Activated CD8-positive, alpha-beta T cell treated with anti-CD3 and anti-CD28 coated beads for 36 hours (primary cell): ENCODE results near the gene LRRC17. TPM values are rescaled to one million over a fixed set of nuclear protein-coding genes. Genes with fewer than 3 reads are reported as not detected.
"Not testable (repeated sequence)": the region's sequence is repeated elsewhere in the genome, so short reads cannot be mapped to it uniquely, and the experiment has no call there.

Source experiments
- ATAC-seq: fragments of 200-7000 bp; cut with Tn5 transposase; one replicate; pipeline ENCODE4 v1.10.0; 2021; ENCODE audit warnings: mild to moderate bottlenecking, moderate library complexity
- CTCF ChIA-PET: fragments of 350-600 bp; sonication (Branson Sonifier 250); formaldehyde crosslinking; loops from one replicate; lab custom pipeline; 2021; ENCODE audit warnings: antibody characterized with exemption; lab: Charles Lee
- POLR2A ChIA-PET: fragments of 350-600 bp; sonication (Branson Sonifier 250); formaldehyde crosslinking; loops from one replicate; lab custom pipeline; 2021; ENCODE audit warnings: antibody characterized with exemption; lab: Charles Lee
- DNase-seq: peaks from one replicate; pipeline ENCODE4 v3.0.0-alpha.2; 2020
- H3K27ac Mint-ChIP-seq: one replicate; pipeline ENCODE4 v1.8.0; 2021; ENCODE audit warnings: mild to moderate bottlenecking, mixed read lengths
- H3K27me3 Mint-ChIP-seq: one replicate; pipeline ENCODE4 v1.8.0; 2021; ENCODE audit warnings: mixed read lengths
- H3K36me3 Mint-ChIP-seq: one replicate; pipeline ENCODE4 v1.8.0; 2021; ENCODE audit warnings: low read depth, mixed read lengths
- H3K4me1 Mint-ChIP-seq: one replicate; pipeline ENCODE4 v1.8.0; 2021; ENCODE audit warnings: low read depth, mixed read lengths
- H3K4me3 Mint-ChIP-seq: one replicate; pipeline ENCODE4 v1.8.0; 2021; ENCODE audit warnings: mild to moderate bottlenecking, moderate library complexity, mixed read lengths
- H3K9me3 Mint-ChIP-seq: one replicate; pipeline ENCODE4 v1.8.0; 2021; ENCODE audit warnings: mixed read lengths
- CTCF ChIP-seq: fragments of 200-600 bp; IDR thresholded peaks from one replicate; pipeline ENCODE4 v1.8.0; 2022; ENCODE audit warnings: antibody characterized with exemption, mild to moderate bottlenecking
- intact Hi-C: fragments of 100-400 bp; cut with micrococcal nuclease; formaldehyde crosslinking; loops from one replicate; pipeline ENCODE4 v1.10.0; 2022
- total RNA-seq, 2 experiments: library from RNA; stranded (reverse); gene quantifications; one replicate each; pipeline ENCODE4 v1.2.3, GENCODE V29; 2021

Gene LRRC17
- total RNA-seq, 2 experiments from 2014 or later, result not detected

- H3K4me1 Mint-ChIP-seq, result no peaks in the 10 kb centered on the region
- intact Hi-C loops, result no loop called here
- DNase-seq (no peak), ATAC-seq (no peak)
- no peak overlapping the region for H3K4me3 Mint-ChIP-seq
- CTCF ChIA-PET, result no interaction called here
- POLR2A ChIA-PET, result no interaction called here
- H3K27ac Mint-ChIP-seq, result no peak overlapping the region
- H3K27me3 Mint-ChIP-seq, result no peaks in the 10 kb centered on the region
- no peaks in the 10 kb centered on the region for H3K36me3 Mint-ChIP-seq
- no peak for TF ChIP-seq CTCF
- H3K9me3 Mint-ChIP-seq, result no peaks in the 10 kb centered on the region
Observed at GRCh38 chr7:102897211-102897631, 15.6 kb upstream of the LRRC17 start.

- no peaks in the 10 kb centered on the region for H3K4me1 Mint-ChIP-seq
- DNase-seq, result no peak
- H3K27ac Mint-ChIP-seq, result no peak overlapping the region
- H3K36me3 Mint-ChIP-seq, result no peaks in the 10 kb centered on the region
- no peak for TF ChIP-seq CTCF
- ATAC-seq, result no peak
- no peaks in the 10 kb centered on the region for H3K9me3 Mint-ChIP-seq
- intact Hi-C loops, result no loop called here
- POLR2A ChIA-PET, result no interaction called here
- H3K27me3 Mint-ChIP-seq, result no peaks in the 10 kb centered on the region
- H3K4me3 Mint-ChIP-seq, result no peak overlapping the region
- CTCF ChIA-PET, result no interaction called here
Observed at GRCh38 chr7:102897856-102898531, 14.8 kb upstream of the LRRC17 start.

GRCh38 chr7:102898532-102898859 lies 14.3 kb upstream of the LRRC17 start:
- no peak for DNase-seq
- no peak for ATAC-seq
- Mint-ChIP-seq H3K9me3 (peaks cover under 1% of the 10 kb centered on the region), H3K36me3 (no peaks in the 10 kb centered on the region), H3K27me3 (no peaks in the 10 kb centered on the region), H3K4me1 (no peaks in the 10 kb centered on the region), H3K4me3 (no peak overlapping the region), H3K27ac (no peak overlapping the region)
- no peak for TF ChIP-seq CTCF
- ChIA-PET CTCF (no interaction called here), POLR2A (no interaction called here)
- intact Hi-C loops, result no loop called here

- H3K36me3 Mint-ChIP-seq, intact Hi-C loops, H3K27ac Mint-ChIP-seq, H3K4me3 Mint-ChIP-seq, DNase-seq, POLR2A ChIA-PET, H3K4me1 Mint-ChIP-seq, H3K9me3 Mint-ChIP-seq, ATAC-seq, H3K27me3 Mint-ChIP-seq: not testable (repeated sequence)
- CTCF ChIA-PET, result interaction anchor here (1.2 kb wide), 1 partner anchor 12 kb away, joined by 3 read pairs; no protein-coding TSS in a partner anchor
Observed at GRCh38 chr7:102902052-102902451, 10.7 kb upstream of the LRRC17 start.

GRCh38 chr7:102903576-102903975 lies 9.2 kb upstream of the LRRC17 start:
- intact Hi-C loops, H3K9me3 Mint-ChIP-seq, DNase-seq, ATAC-seq, H3K27me3 Mint-ChIP-seq, CTCF ChIA-PET, H3K36me3 Mint-ChIP-seq, H3K4me1 Mint-ChIP-seq, POLR2A ChIA-PET, H3K4me3 Mint-ChIP-seq, H3K27ac Mint-ChIP-seq: not testable (repeated sequence)

GRCh38 chr7:102908676-102909075 lies 4.1 kb upstream of the LRRC17 start:
- no peak for DNase-seq
- H3K27me3 Mint-ChIP-seq, result no peaks in the 10 kb centered on the region
- ChIA-PET POLR2A (interaction anchor here (0.8 kb wide), 1 partner anchor 166 kb away, joined by 3 read pairs; the partner anchor contains the start of genes ARMC10 and FBXL13), CTCF (interaction anchor here (0.6 kb wide), 1 partner anchor 482 kb away, joined by 3 read pairs; no protein-coding TSS in a partner anchor)
- H3K36me3 Mint-ChIP-seq, result peaks cover 3% of the 10 kb centered on the region
- no peak for TF ChIP-seq CTCF
- intact Hi-C loops, result no loop called here
- peaks cover 2% of the 10 kb centered on the region for H3K9me3 Mint-ChIP-seq
- no peak overlapping the region for H3K27ac Mint-ChIP-seq
- no peak for ATAC-seq
- no peaks in the 10 kb centered on the region for H3K4me1 Mint-ChIP-seq
- no peak overlapping the region for H3K4me3 Mint-ChIP-seq
